Measurements from ENCODE around the gene MTMR3. TPM values are rescaled to one million over a fixed set of nuclear protein-coding genes. Genes with fewer than 3 reads are reported as not detected.
A peak's percentile ranks its signal among the peaks of the same experiment; 100 is the strongest.

The MTMR3 gene
- polyA plus RNA-seq, 2 of the 4 experiments (the other 2 are of a cell fraction), result 7.4 to 18.8 TPM

DNA sequence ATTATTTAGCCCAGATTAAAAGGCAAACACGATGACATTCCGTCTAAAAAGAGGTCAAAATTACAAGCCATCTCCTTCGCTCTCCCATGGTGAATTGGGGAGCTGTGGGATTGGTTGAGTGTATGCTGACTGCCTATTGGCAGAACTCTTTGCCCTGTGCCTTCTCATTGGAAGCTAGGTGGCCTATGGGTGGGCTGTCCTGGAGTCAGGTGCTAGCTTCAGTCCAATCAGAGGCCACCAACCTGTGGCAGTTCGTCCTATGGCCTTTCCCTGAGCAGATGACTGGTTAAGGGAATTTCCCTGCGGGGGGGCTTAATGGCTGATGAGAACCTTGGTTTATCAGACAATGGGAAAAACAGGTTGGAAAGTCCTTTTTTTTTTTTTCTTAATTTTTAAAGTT lies 3.2 kb upstream of the MTMR3 start:
- FAIRE-seq (no peak), DNase-seq (ENCODE audit: low read depth in 1 of 2, low spot score in 1 of 2) (peak; percentile 17 to 48), ATAC-seq (no peak)
- Histone ChIP-seq H3K4me1 (peaks cover 4% of the 10 kb centered on the region; the same call in 2 of the 3 replicates), H3K27ac (no peak overlapping the region), H3K9me3 (no peaks in the 10 kb centered on the region), H3K4me2 (no peak overlapping the region), H3K4me3 (no peak overlapping the region)
- no peak for TF ChIP-seq ZSCAN20 (CRISPR knock-in tag; IDR thresholded peaks at IDR 0.05)
- TF ChIP-seq FOSL2 (IDR thresholded peaks at IDR 0.05), result no peak
- no peak for TF ChIP-seq FOSL2 (CRISPR knock-in tag; IDR thresholded peaks at IDR 0.05)
- no peak for TF ChIP-seq CHD4 (IDR thresholded peaks at IDR 0.05; ENCODE audit: borderline replicate concordance)
- no peak for TF ChIP-seq FOSB (CRISPR knock-in tag; IDR thresholded peaks at IDR 0.05)
- TF ChIP-seq MYC (IDR thresholded peaks at IDR 0.05; ENCODE audit: borderline replicate concordance, low read length), result no peak
- TF ChIP-seq RAD21 (conservative IDR thresholded peaks at IDR 0.05 in 1 of 2, IDR thresholded peaks at IDR 0.05 in 1 of 2), result no peak
- no peak for TF ChIP-seq ZFP36 (IDR thresholded peaks at IDR 0.05; ENCODE audit: borderline replicate concordance, partially characterized antibody)
- TF ChIP-seq EP300 (IDR thresholded peaks at IDR 0.05), result no peak
- TF ChIP-seq NPAS2 (CRISPR knock-in tag; IDR thresholded peaks at IDR 0.05; ENCODE audit: borderline replicate concordance), result no peak
- no peak for TF ChIP-seq MAZ (IDR thresholded peaks at IDR 0.05; ENCODE audit: borderline replicate concordance, low read depth, low read length)
- TF ChIP-seq KDM5A (IDR thresholded peaks at IDR 0.05), result no peak
- no peak for TF ChIP-seq RARB (CRISPR knock-in tag; IDR thresholded peaks at IDR 0.05)
- no peak for TF ChIP-seq SREBF2 (IDR thresholded peaks at IDR 0.05)
- TF ChIP-seq, protein P1, sequence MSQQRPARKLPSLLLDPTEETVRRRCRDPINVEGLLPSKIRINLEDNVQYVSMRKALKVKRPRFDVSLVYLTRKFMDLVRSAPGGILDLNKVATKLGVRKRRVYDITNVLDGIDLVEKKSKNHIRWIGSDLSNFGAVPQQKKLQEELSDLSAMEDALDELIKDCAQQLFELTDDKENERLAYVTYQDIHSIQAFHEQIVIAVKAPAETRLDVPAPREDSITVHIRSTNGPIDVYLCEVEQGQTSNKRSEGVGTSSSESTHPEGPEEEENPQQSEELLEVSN (IDR thresholded peaks at IDR 0.05; ENCODE audit: borderline replicate concordance, low read depth), result no peak
- TF ChIP-seq, protein P2, sequence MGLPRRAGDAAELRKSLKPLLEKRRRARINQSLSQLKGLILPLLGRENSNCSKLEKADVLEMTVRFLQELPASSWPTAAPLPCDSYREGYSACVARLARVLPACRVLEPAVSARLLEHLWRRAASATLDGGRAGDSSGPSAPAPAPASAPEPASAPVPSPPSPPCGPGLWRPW (IDR thresholded peaks at IDR 0.05), result no peak
- TF ChIP-seq, protein P3, sequence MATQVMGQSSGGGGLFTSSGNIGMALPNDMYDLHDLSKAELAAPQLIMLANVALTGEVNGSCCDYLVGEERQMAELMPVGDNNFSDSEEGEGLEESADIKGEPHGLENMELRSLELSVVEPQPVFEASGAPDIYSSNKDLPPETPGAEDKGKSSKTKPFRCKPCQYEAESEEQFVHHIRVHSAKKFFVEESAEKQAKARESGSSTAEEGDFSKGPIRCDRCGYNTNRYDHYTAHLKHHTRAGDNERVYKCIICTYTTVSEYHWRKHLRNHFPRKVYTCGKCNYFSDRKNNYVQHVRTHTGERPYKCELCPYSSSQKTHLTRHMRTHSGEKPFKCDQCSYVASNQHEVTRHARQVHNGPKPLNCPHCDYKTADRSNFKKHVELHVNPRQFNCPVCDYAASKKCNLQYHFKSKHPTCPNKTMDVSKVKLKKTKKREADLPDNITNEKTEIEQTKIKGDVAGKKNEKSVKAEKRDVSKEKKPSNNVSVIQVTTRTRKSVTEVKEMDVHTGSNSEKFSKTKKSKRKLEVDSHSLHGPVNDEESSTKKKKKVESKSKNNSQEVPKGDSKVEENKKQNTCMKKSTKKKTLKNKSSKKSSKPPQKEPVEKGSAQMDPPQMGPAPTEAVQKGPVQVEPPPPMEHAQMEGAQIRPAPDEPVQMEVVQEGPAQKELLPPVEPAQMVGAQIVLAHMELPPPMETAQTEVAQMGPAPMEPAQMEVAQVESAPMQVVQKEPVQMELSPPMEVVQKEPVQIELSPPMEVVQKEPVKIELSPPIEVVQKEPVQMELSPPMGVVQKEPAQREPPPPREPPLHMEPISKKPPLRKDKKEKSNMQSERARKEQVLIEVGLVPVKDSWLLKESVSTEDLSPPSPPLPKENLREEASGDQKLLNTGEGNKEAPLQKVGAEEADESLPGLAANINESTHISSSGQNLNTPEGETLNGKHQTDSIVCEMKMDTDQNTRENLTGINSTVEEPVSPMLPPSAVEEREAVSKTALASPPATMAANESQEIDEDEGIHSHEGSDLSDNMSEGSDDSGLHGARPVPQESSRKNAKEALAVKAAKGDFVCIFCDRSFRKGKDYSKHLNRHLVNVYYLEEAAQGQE (IDR thresholded peaks at IDR 0.05), result no peak
- no peak for TF ChIP-seq MAFK (IDR thresholded peaks at IDR 0.05; ENCODE audit: partially characterized antibody)
- no peak for TF ChIP-seq FOXS1 (CRISPR knock-in tag; IDR thresholded peaks at IDR 0.05)
- 89% methylated on average over 5 of the region's 5 CpGs for WGBS (ENCODE audit: missing lambda C conversion rate)
- ChIA-PET POLR2A (no interaction called here), CTCF (interaction anchor here (0.7 to 1.0 kb wide), 2 partner anchors 125 to 254 kb away, joined by 3 read pairs; no protein-coding TSS in a partner anchor)

DNA sequence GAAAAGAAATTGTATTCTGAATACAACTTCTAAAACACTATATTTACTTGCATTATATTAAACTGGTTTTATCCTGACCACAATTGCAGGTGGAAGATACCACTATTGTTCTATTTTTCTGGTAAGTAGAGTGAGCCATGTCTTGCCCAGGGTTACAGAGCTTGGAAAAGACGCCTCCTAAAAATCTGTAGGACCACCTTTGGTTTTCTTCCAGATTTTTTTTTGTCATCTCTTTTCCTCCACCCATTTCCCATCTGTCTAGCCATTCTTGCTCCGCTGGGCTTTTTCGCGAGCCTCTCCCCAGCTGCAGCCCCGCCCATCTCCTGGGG lies 294 bp upstream of the MTMR3 start:
- ATAC-seq (peak; percentile 84 to 89; a peak in 5 of 6 replicates), FAIRE-seq (no peak), DNase-seq (ENCODE audit: low read depth in 1 of 2, low spot score in 1 of 2) (no peak)
- peaks cover 14% of the 10 kb centered on the region; the same call in 2 of the 3 replicates for H3K4me1 ChIP-seq
- H3K4me2 ChIP-seq, result peak overlapping the region; percentile 67; the same call in 2 of the 3 replicates
- POLR2A ChIA-PET, result no interaction called here
- H3K27ac ChIP-seq, result no peak overlapping the region; a peak in 2 of 6 replicates
- WGBS (ENCODE audit: missing lambda C conversion rate), result 2% methylated on average over 5 of the region's 5 CpGs
- no peaks in the 10 kb centered on the region for H3K9me3 ChIP-seq
- CTCF ChIA-PET, result interaction anchor here (1.1 to 1.4 kb wide), 4 partner anchors 13 to 166 kb away, joined by 3 read pairs; no protein-coding TSS in a partner anchor
- TF ChIP-seq, protein P4, sequence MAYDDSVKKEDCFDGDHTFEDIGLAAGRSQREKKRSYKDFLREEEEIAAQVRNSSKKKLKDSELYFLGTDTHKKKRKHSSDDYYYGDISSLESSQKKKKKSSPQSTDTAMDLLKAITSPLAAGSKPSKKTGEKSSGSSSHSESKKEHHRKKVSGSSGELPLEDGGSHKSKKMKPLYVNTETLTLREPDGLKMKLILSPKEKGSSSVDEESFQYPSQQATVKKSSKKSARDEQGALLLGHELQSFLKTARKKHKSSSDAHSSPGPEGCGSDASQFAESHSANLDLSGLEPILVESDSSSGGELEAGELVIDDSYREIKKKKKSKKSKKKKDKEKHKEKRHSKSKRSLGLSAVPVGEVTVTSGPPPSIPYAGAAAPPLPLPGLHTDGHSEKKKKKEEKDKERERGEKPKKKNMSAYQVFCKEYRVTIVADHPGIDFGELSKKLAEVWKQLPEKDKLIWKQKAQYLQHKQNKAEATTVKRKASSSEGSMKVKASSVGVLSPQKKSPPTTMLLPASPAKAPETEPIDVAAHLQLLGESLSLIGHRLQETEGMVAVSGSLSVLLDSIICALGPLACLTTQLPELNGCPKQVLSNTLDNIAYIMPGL (CRISPR knock-in tag; IDR thresholded peaks at IDR 0.05; ENCODE audit: borderline replicate concordance), result no peak
- no peak for TF ChIP-seq FOSB (CRISPR knock-in tag; IDR thresholded peaks at IDR 0.05)
- TF ChIP-seq FOXS1 (CRISPR knock-in tag; IDR thresholded peaks at IDR 0.05), result no peak
- TF ChIP-seq HDAC2 (IDR thresholded peaks at IDR 0.05), result no peak
- no peak for TF ChIP-seq POLR2A (IDR thresholded peaks at IDR 0.05; ENCODE audit: low read length)
- TF ChIP-seq RNF2 (IDR thresholded peaks at IDR 0.05; ENCODE audit: borderline replicate concordance, low read depth), result no peak
- no peak for TF ChIP-seq MYC (IDR thresholded peaks at IDR 0.05; ENCODE audit: borderline replicate concordance, low read length)
- peak overlapping the region; percentile 88 for H3K4me3 ChIP-seq

All from A549 (cell line).